GM21390 (cell line): Measurements from ENCODE around the gene TPRKB.
A peak's percentile ranks its signal among the peaks of the same experiment; 100 is the strongest.
"Not testable (repeated sequence)": the region's sequence is repeated elsewhere in the genome, so short reads cannot be mapped to it uniquely, and the experiment has no call there.

Experiments used
- ATAC-seq: cut with Tn5 transposase; IDR thresholded peaks from one replicate; pipeline ENCODE4 v1.9.1; 2021; ENCODE audit not compliant: unreplicated experiment

Gene TPRKB

DNA sequence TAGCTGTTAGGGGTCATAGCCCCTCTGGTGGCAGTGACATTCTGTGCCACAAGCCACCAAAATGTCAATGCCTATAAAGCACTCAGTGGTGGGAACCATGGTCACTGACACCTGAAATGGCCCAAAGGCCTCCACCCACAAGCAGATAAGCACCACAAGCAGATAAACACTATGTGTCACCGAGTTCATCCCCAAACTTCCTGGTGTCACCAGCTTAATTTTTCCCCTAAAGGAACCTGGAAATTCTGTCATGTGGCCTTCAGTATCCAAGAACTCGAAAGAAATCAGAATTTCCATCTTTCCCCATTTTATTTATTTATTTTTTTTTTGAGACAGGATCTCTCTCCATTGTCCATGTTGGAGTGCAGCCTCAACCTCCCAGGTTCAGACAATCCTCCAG is 3.6 kb upstream of the TPRKB start:
- ATAC-seq, result no peak

DNA sequence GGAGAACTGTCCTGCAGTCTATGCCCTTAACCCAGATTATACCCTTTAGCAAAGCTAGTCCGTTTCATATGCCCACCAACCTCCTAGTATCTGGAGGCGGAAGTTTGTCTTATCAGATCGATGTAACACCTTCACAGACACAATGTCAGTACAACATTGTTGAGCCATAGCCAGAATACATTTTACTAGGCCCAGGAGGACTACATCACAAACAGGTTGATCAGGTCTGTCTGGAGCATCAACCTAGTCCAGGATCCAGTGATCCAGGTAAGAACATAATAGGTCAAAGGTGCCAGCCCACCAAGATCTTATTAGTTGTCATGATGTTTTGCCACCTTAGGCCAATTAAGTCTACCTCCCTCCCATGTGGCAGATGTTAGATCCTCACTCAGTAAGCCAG is 2.0 kb upstream of the TPRKB start:
- ATAC-seq, result no peak

- no peak for ATAC-seq
Observed at GRCh38 chr2:73736378-73736777, 767 bp downstream of the TPRKB start.

DNA sequence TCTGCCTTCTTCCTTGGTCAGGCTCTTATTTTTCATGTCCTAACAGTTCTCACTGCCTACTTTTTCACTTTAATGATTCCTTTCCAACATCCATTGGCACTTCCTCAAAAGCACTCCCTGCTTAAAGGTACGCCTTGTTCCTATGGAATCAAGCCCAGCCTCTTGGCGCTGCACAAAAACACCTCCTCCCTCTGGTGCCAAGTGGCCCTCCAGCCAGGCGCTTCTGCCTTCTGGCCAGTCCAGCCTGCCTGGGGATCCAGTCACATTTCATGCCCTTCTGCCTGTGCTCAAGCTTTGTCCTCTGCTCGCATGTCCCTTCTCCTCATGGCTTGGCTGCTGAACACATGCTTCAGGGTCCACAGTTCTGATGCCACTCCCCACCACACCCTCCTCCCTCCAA is 6.3 kb downstream of the TPRKB start:
- no peak for ATAC-seq

- no peak for ATAC-seq
Observed at GRCh38 chr2:73728711-73729110, 8.4 kb downstream of the TPRKB start.

- no peak for ATAC-seq
Observed at GRCh38 chr2:73728043-73728442, 9.1 kb downstream of the TPRKB start.

- not testable (repeated sequence) for ATAC-seq
Observed at GRCh38 chr2:73726657-73727056, 10.5 kb downstream of the TPRKB start.

DNA sequence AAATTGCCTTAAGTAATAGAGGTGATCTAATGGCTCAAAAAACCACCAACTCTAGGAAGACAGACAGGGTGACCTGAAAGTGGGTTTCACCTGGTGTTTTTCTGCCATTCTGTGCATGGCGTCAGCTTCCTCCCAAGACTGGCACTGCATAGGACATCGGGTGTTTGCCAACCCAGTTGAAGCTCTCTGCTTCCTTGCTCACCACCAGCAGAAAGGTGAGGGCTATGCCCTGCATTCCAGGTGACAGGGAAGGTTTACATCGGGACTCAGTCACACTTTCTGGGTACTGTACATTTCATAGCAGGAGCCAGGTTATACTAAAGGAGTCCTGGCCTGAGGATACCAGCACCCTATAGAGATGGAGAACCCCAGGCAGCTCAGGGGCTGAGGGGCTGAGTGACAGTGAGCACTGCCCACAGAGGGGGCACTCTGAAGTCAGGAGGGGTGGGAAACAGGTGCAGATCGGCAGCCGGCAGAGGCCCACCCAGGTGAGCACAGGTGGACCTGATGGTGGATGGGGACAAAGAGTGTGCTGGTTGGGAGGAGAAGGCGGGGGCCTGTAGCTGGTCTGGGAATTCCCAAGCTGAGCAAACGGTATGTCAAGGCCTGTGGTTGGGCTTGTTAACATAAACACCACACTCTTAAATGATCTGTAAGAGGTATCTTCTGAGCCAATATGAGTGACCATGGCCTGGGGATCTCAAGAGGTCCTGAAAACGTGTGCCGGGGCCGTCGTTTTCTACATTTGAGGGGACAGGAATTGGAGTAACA is 18.1 kb downstream of the TPRKB start:
- ATAC-seq, result no peak

DNA sequence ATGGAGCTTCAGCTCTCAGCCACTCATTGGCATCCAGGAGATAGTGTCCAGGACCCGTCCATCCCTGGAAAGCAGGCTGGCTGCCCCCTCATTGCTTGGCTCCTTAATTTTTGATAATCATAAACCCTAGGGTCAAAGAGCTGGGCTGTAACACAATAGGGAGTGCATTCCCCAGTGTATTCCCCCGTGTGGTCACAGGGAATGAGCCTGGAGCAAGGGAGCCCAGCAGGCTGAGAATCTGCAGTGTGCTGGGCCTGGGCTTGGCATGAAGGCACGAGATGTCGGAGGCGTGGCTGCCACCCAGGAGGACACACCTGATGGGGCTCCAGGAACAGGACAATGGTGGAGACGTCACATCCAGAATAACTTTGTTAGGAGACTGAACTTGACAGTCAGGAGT is 18.7 kb downstream of the TPRKB start:
- ATAC-seq, result no peak

GRCh38 chr2:73717695-73718094 is 19.4 kb downstream of the TPRKB start:
- not testable (repeated sequence) for ATAC-seq

GRCh38 chr2:73717251-73717606 is 19.9 kb downstream of the TPRKB start:
- ATAC-seq, result no peak

- peak; percentile 49 for ATAC-seq
Observed at GRCh38 chr2:73716543-73717250, 20.4 kb downstream of the TPRKB start.

- no peak for ATAC-seq
Observed at GRCh38 chr2:73714091-73714490, 23.1 kb downstream of the TPRKB start.

- no peak for ATAC-seq
Observed at GRCh38 chr2:73708527-73708926, 28.6 kb downstream of the TPRKB start.

DNA sequence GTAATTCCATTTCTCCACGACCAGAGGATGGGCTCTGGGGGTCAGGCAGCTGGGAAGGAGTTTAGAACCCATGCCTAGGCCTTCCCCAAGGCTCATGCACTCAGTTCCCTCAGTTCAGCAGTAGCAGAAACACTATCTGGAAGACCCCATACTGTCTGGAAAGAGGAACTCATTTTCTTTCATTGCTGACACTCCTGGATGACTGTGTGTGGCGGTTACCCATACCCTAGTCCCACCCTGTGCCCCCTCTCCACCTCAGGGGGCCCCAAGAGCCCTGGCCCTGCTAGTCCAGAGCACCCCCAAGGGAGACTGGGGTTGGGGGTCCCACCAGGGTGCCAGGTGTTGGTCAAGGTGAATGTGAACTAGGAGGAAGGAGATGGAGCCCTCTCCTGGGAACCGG is 29.5 kb downstream of the TPRKB start:
- no peak for ATAC-seq

- no peak for ATAC-seq
Observed at GRCh38 chr2:73707058-73707457, 30.1 kb downstream of the TPRKB start.

- no peak for ATAC-seq
Observed at GRCh38 chr2:73705091-73705490, 32.1 kb downstream of the TPRKB start.

GRCh38 chr2:73704285-73704684 is 32.9 kb downstream of the TPRKB start:
- ATAC-seq, result no peak

GRCh38 chr2:73703675-73704074 is 33.5 kb downstream of the TPRKB start:
- no peak for ATAC-seq

- not testable (repeated sequence) for ATAC-seq
Observed at GRCh38 chr2:73702852-73703493, 34.2 kb downstream of the TPRKB start.

GRCh38 chr2:73701968-73702665 is 35.0 kb downstream of the TPRKB start:
- no peak for ATAC-seq

GRCh38 chr2:73701448-73701765 is 35.7 kb downstream of the TPRKB start:
- ATAC-seq, result not testable (repeated sequence)
